HepG2 (cell line): ENCODE results near the gene LIF. TPM values are rescaled to one million over a fixed set of nuclear protein-coding genes. Genes with fewer than 3 reads are reported as not detected.

Experiments
- ATAC-seq: fragments of 200-7000 bp; cut with Tn5 transposase; 3 replicates; pipeline ENCODE4 v1.9.1; 2020; ENCODE audit warnings: mild to moderate bottlenecking, moderate library complexity
- BruUV-seq: library from RNA; stranded (reverse); fragments of 400-500 nt; replicated peaks from 2 replicates; lab custom pipeline; 2021; lab: Mats Ljungman, UMichigan
- CTCF ChIA-PET: fragments of 300-600 bp; formaldehyde crosslinking; extraction: SDS; loops from one replicate; lab custom pipeline; 2021; ENCODE audit warnings: low total read pairs, inconsistent platforms, low intra/inter-chr PET ratio; lab: Yijun Ruan, JAX
- POLR2A ChIA-PET: fragments of 350-600 bp; sonication (Branson Sonifier 250); formaldehyde crosslinking; loops from one replicate; lab custom pipeline; 2020; ENCODE audit warnings: antibody characterized with exemption, inconsistent platforms; lab: Yijun Ruan, JAX
- DNase-seq: peaks from one replicate; pipeline ENCODE4 v3.0.0-alpha.2; 2015; ENCODE audit warnings: low spot score
- FAIRE-seq: peaks from 3 replicates; lab custom pipeline; 2011; peaks lifted over from hg19 to GRCh38; lab: Jason Lieb, UNC
- H2AFZ ChIP-seq: one replicate; pipeline ENCODE4 v1.6.1; 2011; ENCODE audit warnings: low read length, inconsistent platforms
- H3K27ac ChIP-seq: fragments of 300-600 bp; 3 replicates; pipeline ENCODE4 v1.8.0; 2011; ENCODE audit warnings: mixed run types, mild to moderate bottlenecking, mixed read lengths, low read length, inconsistent platforms; ENCODE audit not compliant: insufficient read depth; ENCODE audit errors: extremely low read length
- H3K27me3 ChIP-seq, 2 experiments: fragments of 200-600 bp in 1 of 2; 2 replicates in 1 of 2; 3 replicates in 1 of 2; pipeline versions ENCODE4 v1.6.0 to v1.8.0; 2011; ENCODE audit warnings: low read length in 2 of 2, mild to moderate bottlenecking in 2 of 2, moderate library complexity in 2 of 2, inconsistent platforms in 1 of 2; ENCODE audit not compliant: insufficient read depth in 2 of 2, control insufficient read depth in 1 of 2
- H3K36me3 ChIP-seq, 2 experiments: fragments of 200-600 bp in 1 of 2; replicated peaks in 1 of 2; 2 replicates in 1 of 2; 3 replicates in 1 of 2; pipeline versions ENCODE4 v1.5.1 to v1.8.0; 2011; ENCODE audit warnings: low read length in 2 of 2, inconsistent platforms in 1 of 2; ENCODE audit not compliant: insufficient read depth in 2 of 2, control insufficient read depth in 1 of 2
- H3K4me1 ChIP-seq: 2 replicates; pipeline ENCODE4 v1.5.1; 2012; ENCODE audit warnings: low read length, inconsistent platforms; ENCODE audit not compliant: insufficient read depth
- H3K4me2 ChIP-seq: 2 replicates; pipeline ENCODE4 v1.6.0; 2011; ENCODE audit warnings: low read depth, low read length, inconsistent platforms
- H3K4me3 ChIP-seq, 3 experiments: fragments of 200-600 bp in 1 of 3; sonication (generic), shearing (Covaris generic) in 1 of 3; replicated peaks in 1 of 3; 2 replicates each; pipeline ENCODE4 v1.5.1; 2011 to 2016; ENCODE audit warnings: low read length in 3 of 3, inconsistent platforms in 2 of 3, low read depth in 2 of 3, mild to moderate bottlenecking in 2 of 3, control low read depth in 1 of 3, mixed read lengths in 1 of 3; ENCODE audit not compliant: insufficient read depth in 1 of 3
- H3K79me2 ChIP-seq: one replicate; pipeline ENCODE4 v1.6.1; 2011; ENCODE audit warnings: low read length, inconsistent platforms; ENCODE audit not compliant: insufficient read depth
- H3K9ac ChIP-seq: 2 replicates; pipeline ENCODE4 v1.6.0; 2011; ENCODE audit warnings: mild to moderate bottlenecking, low read depth, low read length, inconsistent platforms; ENCODE audit not compliant: insufficient read depth
- H3K9me3 ChIP-seq: 2 replicates; pipeline ENCODE4 v1.5.1; 2012; ENCODE audit warnings: mild to moderate bottlenecking, low read length
- H4K20me1 ChIP-seq: 2 replicates; pipeline ENCODE4 v1.6.0; 2011; ENCODE audit warnings: inconsistent platforms, mild to moderate bottlenecking, low read length, moderate library complexity; ENCODE audit not compliant: insufficient read depth
- CHD4 ChIP-seq: fragments of 200-600 bp; sonication (generic); IDR thresholded peaks from 2 replicates; pipeline ENCODE4 v1.7.0; 2017; ENCODE audit warnings: mild to moderate bottlenecking, low read length, borderline replicate concordance
- DNMT1 ChIP-seq: sonication (generic); formaldehyde crosslinking; IDR thresholded peaks from 2 replicates; pipeline ENCODE4 v1.5.1; 2020; ENCODE audit warnings: mild to moderate bottlenecking, missing genetic modification reagents
- EHMT2 ChIP-seq: fragments of 200-600 bp; sonication (generic); IDR thresholded peaks from 2 replicates; pipeline ENCODE4 v1.7.0; 2017; ENCODE audit warnings: antibody characterized with exemption, low read depth, low read length, borderline replicate concordance
- FOXJ3 ChIP-seq: sonication (generic); formaldehyde crosslinking; IDR thresholded peaks from 2 replicates; pipeline ENCODE4 v1.4.0; 2020; ENCODE audit warnings: missing genetic modification reagents, mild to moderate bottlenecking, borderline replicate concordance
- GFI1 ChIP-seq: sonication (generic); formaldehyde crosslinking; IDR thresholded peaks from 2 replicates; pipeline ENCODE4 v1.5.0; 2020; ENCODE audit warnings: missing genetic modification reagents, mild to moderate bottlenecking, borderline replicate concordance
- HES4 ChIP-seq: sonication (generic); formaldehyde crosslinking; IDR thresholded peaks from 2 replicates; pipeline ENCODE4 v1.9.0; 2021; ENCODE audit warnings: mild to moderate bottlenecking, missing genetic modification reagents, borderline replicate concordance
- IRX3 ChIP-seq: sonication (generic); formaldehyde crosslinking; IDR thresholded peaks from 2 replicates; pipeline ENCODE4 v1.8.1; 2023; ENCODE audit warnings: mild to moderate bottlenecking, low read depth, missing genetic modification reagents, borderline replicate concordance
- PHF21A ChIP-seq: sonication (generic); formaldehyde crosslinking; IDR thresholded peaks from 2 replicates; pipeline ENCODE4 v1.5.0; 2020; ENCODE audit warnings: mild to moderate bottlenecking, missing genetic modification reagents
- SALL1 ChIP-seq: sonication (generic); formaldehyde crosslinking; IDR thresholded peaks from 2 replicates; pipeline ENCODE4 v1.8.0; 2022; ENCODE audit warnings: mild to moderate bottlenecking, missing genetic modification reagents
- SIN3A ChIP-seq: IDR thresholded peaks from 2 replicates; pipeline ENCODE4 v1.6.1; 2011; ENCODE audit warnings: low read depth, mild to moderate bottlenecking, control low read depth, low read length, borderline replicate concordance
- SMARCE1 ChIP-seq: fragments of 450-650 bp; IDR thresholded peaks from 2 replicates; pipeline ENCODE4 v1.6.1; 2017; ENCODE audit warnings: borderline replicate concordance
- ZNF205 ChIP-seq: IDR thresholded peaks from 2 replicates; pipeline ENCODE4 v1.6.1; 2018; ENCODE audit warnings: missing biosample characterization, missing genetic modification reagents
- ZNF24 ChIP-seq: fragments of 450-650 bp; IDR thresholded peaks from 2 replicates; pipeline ENCODE4 v1.6.1; 2017; ENCODE audit warnings: antibody characterized with exemption, mild to moderate bottlenecking
- ZNF761 ChIP-seq: sonication (generic); formaldehyde crosslinking; conservative IDR thresholded peaks from 2 replicates; pipeline ENCODE4 v1.4.0; 2020; ENCODE audit warnings: mild to moderate bottlenecking, missing genetic modification reagents
- ZNF781 ChIP-seq: sonication (generic); formaldehyde crosslinking; IDR thresholded peaks from 2 replicates; pipeline ENCODE4 v1.5.1; 2020; ENCODE audit warnings: borderline replicate concordance, mild to moderate bottlenecking, missing genetic modification reagents; ENCODE audit errors: not compliant biosample characterization
- WGBS: methylation state at CpG from one replicate; pipeline ENCODE4 v1.1.6; 2017; ENCODE audit warnings: low lambda C conversion rate; 5-methylcytosine and 5-hydroxymethylcytosine counted together
- in situ Hi-C: cut with HindIII; loops from 2 replicates; pipeline ENCODE4 v1.10.0; 2017; ENCODE audit warnings: low pct_unique_long_range_greater_than_20kb; ENCODE audit not compliant: extremely low pct_ligation_motif_present
- intact Hi-C: fragments of 100-400 bp; cut with micrococcal nuclease; formaldehyde crosslinking; loops from one replicate; pipeline ENCODE4 v1.10.0; 2022; ENCODE audit not compliant: unreplicated experiment
- polyA plus RNA-seq, 8 experiments: library from polyadenylated mRNA; depleted of rRNA in 3 of 8; stranded (reverse) in 7 of 8; unstranded in 1 of 8; fragments of >200 nt; fragmentation: Illumina TruSeq in 4 of 8; extraction: Trizol in 4 of 8; gene quantifications; 2 replicates each; pipeline versions ENCODE4 v1.2.1 to v1.2.3, GENCODE V29; 2011 to 2016; ENCODE audit warnings: low read depth in 4 of 8, missing spikeins in 1 of 8, mixed read lengths in 1 of 8; ENCODE audit not compliant: insufficient read depth in 1 of 8
- total RNA-seq, 5 experiments: library from RNA; depleted of rRNA; stranded (reverse); fragments of >200 nt; fragmentation: Illumina TruSeq; extraction: Trizol; gene quantifications; 2 replicates each; pipeline ENCODE4 v1.2.3, GENCODE V29; 2016; ENCODE audit warnings: low read depth in 1 of 5
- TF ChIP-seq, protein P1 (sequence below): sonication (generic); formaldehyde crosslinking; IDR thresholded peaks from 2 replicates; pipeline ENCODE4 v1.4.0; 2020; ENCODE audit warnings: missing genetic modification reagents, borderline replicate concordance
- TF ChIP-seq, protein P2 (sequence below): sonication (generic); formaldehyde crosslinking; IDR thresholded peaks from 2 replicates; pipeline ENCODE4 v1.5.1; 2020; ENCODE audit warnings: missing genetic modification reagents, mild to moderate bottlenecking, borderline replicate concordance
- TF ChIP-seq, protein P3 (sequence below): sonication (generic); formaldehyde crosslinking; IDR thresholded peaks from 2 replicates; pipeline ENCODE4 v1.4.0; 2020; ENCODE audit warnings: missing genetic modification reagents, mild to moderate bottlenecking, borderline replicate concordance
- TF ChIP-seq, protein P4 (sequence below): sonication (generic); formaldehyde crosslinking; IDR thresholded peaks from 2 replicates; pipeline ENCODE4 v1.8.1; 2023; ENCODE audit warnings: missing genetic modification reagents, inconsistent platforms, borderline replicate concordance

LIF gene
- total and polyA plus RNA-seq, 2 of the 13 experiments (the other 11 are each of a cell fraction or from before 2014, with no cell fraction given): 3.6 to 8.5 TPM

DNA sequence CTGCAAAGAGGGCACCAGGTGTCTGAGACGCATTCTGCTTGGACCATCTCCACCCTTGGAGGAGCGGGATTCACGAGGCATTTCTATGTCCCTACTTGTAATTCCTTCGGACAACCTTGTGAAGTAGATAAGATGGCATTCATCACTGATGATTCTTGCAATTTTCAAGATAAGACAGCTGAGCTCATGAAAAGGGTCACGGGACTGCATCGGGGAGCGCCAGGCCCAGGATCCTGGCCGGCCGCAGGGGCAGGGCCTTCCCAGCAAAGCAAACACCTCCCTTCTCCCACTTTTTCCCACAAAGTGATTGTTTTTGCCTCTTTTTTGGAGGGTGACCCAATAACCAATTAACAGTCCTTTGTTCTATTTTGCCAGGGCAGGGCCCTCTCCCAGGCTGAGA, 8.4 kb downstream of the LIF start:
- H3K27me3 ChIP-seq: peaks cover 0 to 35% of the 10 kb centered on the region in 2 experiments; a peak in 3 of 5 replicates
- no peaks in the 10 kb centered on the region for H3K79me2 ChIP-seq
- no peaks in the 10 kb centered on the region for H4K20me1 ChIP-seq
- no peak overlapping the region for H3K9ac ChIP-seq
- no peaks in the 10 kb centered on the region for H3K9me3 ChIP-seq
- no peak for FAIRE-seq
- 77% methylated on average over 8 of the region's 9 CpGs for WGBS
- no peak overlapping the region for H3K27ac ChIP-seq
- CTCF ChIA-PET: no interaction called here
- in situ Hi-C loops (no loop called here), intact Hi-C loops (no loop called here)
- no peaks in the 10 kb centered on the region for H3K36me3 ChIP-seq
- ATAC-seq: no peak
- H3K4me1 ChIP-seq: peaks cover 40% of the 10 kb centered on the region
- no peak for DNase-seq
- BruUV-seq: no TSS peak
- POLR2A ChIA-PET: no interaction called here
- no peak overlapping the region for H3K4me2 ChIP-seq
- no peak overlapping the region for H2AFZ ChIP-seq
- H3K4me3 ChIP-seq: no peak overlapping the region
- no peak for TF ChIP-seq SIN3A
- no peak for TF ChIP-seq ZNF24
- TF ChIP-seq, protein P1, sequence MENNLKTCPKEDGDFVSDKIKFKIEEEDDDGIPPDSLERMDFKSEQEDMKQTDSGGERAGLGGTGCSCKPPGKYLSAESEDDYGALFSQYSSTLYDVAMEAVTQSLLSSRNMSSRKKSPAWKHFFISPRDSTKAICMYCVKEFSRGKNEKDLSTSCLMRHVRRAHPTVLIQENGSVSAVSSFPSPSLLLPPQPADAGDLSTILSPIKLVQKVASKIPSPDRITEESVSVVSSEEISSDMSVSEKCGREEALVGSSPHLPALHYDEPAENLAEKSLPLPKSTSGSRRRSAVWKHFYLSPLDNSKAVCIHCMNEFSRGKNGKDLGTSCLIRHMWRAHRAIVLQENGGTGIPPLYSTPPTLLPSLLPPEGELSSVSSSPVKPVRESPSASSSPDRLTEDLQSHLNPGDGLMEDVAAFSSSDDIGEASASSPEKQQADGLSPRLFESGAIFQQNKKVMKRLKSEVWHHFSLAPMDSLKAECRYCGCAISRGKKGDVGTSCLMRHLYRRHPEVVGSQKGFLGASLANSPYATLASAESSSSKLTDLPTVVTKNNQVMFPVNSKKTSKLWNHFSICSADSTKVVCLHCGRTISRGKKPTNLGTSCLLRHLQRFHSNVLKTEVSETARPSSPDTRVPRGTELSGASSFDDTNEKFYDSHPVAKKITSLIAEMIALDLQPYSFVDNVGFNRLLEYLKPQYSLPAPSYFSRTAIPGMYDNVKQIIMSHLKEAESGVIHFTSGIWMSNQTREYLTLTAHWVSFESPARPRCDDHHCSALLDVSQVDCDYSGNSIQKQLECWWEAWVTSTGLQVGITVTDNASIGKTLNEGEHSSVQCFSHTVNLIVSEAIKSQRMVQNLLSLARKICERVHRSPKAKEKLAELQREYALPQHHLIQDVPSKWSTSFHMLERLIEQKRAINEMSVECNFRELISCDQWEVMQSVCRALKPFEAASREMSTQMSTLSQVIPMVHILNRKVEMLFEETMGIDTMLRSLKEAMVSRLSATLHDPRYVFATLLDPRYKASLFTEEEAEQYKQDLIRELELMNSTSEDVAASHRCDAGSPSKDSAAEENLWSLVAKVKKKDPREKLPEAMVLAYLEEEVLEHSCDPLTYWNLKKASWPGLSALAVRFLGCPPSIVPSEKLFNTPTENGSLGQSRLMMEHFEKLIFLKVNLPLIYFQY: no peak
- TF ChIP-seq DNMT1 (CRISPR knock-in tag): no peak
- no peak for TF ChIP-seq IRX3 (CRISPR knock-in tag)
- no peak for TF ChIP-seq ZNF761 (CRISPR knock-in tag)
- no peak for TF ChIP-seq ZNF205
- no peak for TF ChIP-seq FOXJ3 (CRISPR knock-in tag)
- TF ChIP-seq EHMT2: no peak
- TF ChIP-seq, protein P2, sequence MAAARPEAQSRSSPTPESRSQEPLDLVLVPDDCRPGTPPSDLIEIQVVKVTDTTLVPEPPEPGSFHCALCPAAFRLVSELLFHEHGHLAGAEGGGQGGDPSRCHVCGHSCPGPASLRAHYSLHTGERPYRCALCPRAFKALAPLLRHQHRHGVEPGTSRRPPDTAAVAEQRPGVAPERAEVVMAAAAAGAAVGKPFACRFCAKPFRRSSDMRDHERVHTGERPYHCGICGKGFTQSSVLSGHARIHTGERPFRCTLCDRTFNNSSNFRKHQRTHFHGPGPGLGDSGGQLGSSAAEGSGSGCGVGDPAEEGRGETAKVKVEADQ: no peak
- TF ChIP-seq SALL1 (CRISPR knock-in tag): no peak
- TF ChIP-seq SMARCE1: no peak
- TF ChIP-seq, protein P3, sequence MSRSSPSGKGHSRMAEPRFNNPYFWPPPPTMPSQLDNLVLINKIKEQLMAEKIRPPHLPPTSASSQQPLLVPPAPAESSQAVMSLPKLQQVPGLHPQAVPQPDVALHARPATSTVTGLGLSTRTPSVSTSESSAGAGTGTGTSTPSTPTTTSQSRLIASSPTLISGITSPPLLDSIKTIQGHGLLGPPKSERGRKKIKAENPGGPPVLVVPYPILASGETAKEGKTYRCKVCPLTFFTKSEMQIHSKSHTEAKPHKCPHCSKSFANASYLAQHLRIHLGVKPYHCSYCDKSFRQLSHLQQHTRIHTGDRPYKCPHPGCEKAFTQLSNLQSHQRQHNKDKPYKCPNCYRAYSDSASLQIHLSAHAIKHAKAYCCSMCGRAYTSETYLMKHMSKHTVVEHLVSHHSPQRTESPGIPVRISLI: no peak
- TF ChIP-seq HES4: no peak
- no peak for TF ChIP-seq ZNF781 (CRISPR knock-in tag)
- TF ChIP-seq, protein P4, sequence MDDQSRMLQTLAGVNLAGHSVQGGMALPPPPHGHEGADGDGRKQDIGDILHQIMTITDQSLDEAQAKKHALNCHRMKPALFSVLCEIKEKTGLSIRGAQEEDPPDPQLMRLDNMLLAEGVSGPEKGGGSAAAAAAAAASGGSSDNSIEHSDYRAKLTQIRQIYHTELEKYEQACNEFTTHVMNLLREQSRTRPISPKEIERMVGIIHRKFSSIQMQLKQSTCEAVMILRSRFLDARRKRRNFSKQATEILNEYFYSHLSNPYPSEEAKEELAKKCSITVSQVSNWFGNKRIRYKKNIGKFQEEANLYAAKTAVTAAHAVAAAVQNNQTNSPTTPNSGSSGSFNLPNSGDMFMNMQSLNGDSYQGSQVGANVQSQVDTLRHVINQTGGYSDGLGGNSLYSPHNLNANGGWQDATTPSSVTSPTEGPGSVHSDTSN: no peak
- no peak for TF ChIP-seq GFI1 (CRISPR knock-in tag)
- no peak for TF ChIP-seq CHD4
- TF ChIP-seq PHF21A (CRISPR knock-in tag): no peak
